Measurements from ENCODE around the gene LAMC3.
"Not testable (repeated sequence)": the region's sequence is repeated elsewhere in the genome, so short reads cannot be mapped to it uniquely, and the experiment has no call there.

Gene LAMC3

DNA sequence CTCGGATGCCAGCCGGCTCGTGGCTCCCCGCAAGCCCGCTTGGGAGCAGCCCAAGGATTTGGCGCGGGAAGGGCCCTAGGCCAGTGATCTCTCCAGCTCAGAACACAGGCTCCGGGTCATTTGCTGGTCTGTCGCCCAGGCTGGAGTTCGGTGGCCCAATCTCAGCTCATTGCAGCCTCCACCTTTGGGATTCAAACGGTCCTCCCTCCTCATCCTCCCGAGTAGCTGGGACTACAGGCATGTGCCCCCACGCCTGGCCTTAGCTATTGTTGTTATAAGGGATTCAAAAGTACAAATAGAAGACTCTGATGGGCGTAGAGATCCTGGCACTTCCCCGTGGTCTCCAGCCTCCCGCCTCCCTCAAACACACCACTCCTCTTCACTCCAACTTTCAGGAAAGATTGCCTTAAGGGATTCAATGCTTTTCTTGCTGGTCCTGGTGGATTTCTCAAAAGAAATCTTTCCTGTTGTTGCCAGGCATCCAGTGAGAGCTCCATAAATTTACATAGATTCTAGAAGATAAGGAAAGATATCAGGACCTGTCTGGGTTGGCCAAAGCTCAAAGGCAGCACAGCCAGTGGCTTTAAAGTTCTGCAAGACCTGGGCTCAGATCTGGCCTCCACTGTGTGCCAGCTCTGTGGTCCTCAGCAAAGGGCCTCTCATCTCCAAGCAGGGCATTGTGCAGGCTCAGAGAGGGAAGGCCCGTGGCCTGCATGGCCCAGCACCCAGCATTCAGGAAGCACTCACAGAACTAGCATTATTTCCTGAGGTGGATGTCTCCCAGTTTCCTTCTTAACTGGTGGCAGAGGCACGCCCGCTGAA, 88.4 kb downstream of the LAMC3 start:
- DNase-seq (ENCODE audit: low spot score) = no peak

DNA sequence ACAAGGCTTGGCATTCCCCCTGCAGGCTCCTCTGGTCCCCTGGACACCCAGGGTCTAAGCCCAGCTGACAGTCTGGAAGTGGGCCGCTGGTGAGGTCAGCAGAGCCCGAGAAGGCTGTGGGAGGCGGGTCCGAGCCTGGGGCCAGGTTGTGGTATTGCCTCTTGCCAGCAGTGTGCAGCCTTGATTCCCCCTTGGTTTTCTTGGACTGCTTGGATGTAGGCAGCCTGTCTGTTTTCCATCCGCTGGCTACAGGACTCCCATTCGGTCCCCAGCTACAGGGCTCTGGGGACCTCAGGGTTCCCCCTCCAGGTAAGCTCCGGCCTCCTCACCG, 88.9 kb downstream of the LAMC3 start:
- no peak for DNase-seq (ENCODE audit: low spot score)

DNA sequence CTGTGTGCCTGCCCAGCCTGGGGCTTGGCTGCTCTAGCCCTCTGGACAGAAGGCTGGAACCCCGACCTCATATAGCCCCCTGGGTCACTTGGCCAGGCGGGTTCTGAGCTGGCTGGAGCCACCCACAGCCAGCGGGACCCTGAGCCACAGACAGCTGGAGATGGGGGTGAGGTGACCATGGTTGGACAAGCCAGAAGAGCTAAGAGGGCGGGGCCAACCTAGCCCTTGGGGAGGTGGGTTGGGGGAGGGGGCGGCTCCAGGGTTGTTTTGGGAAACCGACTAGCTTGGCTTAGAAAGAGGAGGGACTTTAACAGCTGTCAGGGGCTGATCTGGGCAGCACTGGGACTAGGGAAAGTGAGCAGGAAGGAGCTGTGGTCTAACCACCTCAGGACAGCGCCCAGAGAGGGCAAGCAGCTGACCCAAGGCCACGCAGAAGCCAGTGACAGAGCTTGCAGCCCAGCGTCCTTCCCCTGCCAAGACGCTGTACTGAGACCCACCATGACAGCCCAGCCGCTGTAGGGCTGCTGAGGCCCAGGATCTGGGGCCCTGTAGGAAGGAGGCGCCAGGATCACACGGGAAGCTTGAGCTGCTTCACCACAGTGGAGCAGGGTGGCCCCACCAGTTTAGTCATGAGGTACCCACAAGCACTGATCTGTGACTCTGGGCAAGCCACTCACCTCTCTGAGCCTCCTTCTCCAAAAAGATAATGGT, 89.6 kb downstream of the LAMC3 start:
- DNase-seq (ENCODE audit: low spot score) = no peak

DNA sequence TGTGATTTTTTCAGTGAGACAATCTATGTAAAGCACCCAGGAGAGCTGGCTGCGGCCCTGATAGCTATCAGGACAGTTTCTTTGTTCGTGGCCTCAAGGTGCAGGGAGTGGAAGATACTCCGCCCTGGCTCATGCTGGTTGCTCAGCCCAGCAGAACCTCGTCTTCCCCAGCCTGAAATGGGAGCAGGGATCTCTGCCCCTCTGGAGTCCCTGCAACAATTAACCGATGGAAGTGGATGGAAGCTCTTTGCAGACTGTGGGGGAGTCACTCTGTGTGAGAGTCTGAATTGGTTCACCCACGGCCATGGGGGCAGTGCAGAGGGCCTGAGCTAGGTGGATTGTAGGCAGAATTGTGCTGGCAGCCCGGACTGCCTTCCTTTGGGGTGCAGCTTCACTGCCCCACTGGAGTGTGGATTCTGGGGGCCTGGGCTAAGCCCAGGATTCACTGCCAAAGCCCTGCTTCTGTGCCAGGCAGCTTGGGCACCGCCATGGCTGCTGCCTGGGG, 90.2 kb downstream of the LAMC3 start:
- no peak for DNase-seq (ENCODE audit: low spot score)

DNA sequence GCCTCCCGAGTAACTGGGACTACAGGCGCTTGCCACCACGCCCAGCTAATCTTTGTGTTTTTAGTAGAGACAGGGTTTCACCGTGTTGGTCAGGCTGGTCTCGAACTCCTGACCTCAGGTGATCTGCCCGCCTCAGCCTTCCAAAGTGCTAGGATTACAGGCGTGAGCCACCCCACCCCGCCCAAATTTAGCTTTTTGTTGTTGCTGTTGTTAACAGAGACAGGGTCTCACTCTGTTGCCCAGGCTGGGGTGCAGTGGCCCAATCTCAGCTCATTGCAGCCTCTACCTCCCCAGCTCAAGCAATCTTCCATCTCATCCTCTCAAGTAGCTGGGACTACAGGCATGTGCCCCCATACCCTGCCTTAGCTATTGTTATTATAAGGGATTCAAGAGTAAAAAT, 90.9 kb downstream of the LAMC3 start:
- DNase-seq (ENCODE audit: low spot score) = not testable (repeated sequence)

DNA sequence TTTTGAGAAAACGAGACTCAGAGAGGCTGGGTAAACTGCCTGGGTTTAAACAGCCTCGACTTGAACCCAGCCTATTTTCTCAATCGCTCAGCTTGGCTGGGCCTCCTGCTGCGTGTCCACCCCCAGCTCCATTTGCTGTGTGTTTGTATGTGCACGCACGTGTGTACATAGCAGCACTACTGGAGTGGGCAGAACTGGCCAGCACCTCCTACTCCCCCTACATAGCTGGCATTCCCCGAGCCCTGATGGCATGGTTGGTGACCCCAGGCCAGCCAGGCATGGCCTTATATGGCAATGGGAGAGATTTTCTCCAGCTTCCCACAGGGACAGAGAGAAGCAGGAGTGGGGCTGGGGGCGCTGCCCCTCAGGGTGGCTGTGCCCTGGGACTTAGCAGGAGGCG, 91.5 kb downstream of the LAMC3 start:
- no peak for DNase-seq (ENCODE audit: low spot score)

DNA sequence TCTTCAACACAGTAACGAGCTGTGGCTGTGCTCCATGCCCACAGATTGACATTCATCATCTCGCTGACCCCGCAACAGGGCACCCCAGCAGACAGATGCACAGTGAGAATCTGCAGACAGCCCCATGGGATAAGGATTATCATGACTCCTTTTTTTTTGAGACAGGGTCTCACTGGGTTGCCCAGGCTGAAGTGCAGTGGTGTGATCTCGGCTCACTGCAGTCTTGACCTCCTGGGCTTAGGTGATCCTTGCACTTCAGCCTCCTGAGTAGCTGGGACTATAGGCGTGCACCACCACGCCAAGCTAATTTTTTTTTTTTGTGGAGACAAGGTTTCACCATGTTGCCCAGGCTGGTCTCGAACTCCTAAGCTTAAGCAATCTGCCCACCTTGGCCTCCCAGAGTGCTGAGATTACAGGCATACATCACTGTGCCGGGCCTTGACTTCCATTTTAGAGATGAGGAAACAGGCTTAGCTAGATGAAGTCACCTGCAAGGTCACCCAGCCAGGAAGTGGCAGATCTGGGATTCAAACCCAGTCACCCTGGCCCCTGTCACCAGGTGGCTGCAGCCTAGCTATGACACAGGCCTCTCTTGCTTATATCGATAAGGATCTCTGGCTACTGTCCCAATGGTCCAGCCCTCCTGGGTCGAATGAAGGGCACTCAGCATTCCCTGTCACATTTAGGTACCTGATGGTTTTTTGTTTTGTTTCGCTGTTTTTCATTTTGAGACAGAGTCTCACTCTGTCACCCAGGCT, 92.4 kb downstream of the LAMC3 start:
- no peak for DNase-seq (ENCODE audit: low spot score)

DNA sequence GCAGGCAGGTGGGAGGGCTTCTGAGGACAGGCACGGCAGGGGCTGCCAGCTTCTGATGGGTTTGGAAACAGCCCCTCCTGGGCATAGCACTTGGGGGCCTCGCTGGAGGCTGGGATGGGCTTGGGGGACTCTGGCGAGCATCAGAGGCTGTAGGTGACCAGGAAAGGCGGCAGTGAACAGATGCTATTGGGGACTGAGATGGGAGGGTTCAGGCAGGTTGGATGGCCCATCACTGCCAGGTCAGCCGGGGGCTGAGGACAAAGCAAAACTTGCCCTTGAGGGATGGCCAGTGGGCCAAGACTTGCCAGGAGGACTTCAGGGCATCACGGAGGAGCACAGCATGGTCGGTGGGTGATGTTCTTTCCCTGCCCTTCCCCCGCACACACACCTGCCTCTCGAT, 94.0 kb downstream of the LAMC3 start:
- DNase-seq (ENCODE audit: low spot score) = no peak

DNA sequence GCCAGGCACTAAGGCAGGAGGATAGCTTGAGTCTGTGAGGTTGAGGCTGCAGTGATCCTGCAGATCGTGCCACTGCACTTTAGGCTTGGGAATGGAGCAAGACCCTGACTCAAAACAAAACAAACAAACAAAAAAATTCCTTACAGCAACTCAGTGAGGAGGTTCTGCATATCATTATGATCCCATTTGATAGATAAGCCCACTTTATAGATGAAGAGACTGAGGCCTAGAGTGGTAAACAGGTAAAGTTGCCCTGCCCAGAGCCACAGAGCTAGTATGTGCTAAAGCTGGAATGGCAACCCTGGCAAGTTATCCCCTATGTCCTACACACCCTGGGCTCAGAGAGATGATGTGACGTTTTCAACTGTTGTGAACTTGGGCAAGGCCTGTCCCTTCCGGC, 94.6 kb downstream of the LAMC3 start:
- no peak for DNase-seq (ENCODE audit: low spot score)

DNA sequence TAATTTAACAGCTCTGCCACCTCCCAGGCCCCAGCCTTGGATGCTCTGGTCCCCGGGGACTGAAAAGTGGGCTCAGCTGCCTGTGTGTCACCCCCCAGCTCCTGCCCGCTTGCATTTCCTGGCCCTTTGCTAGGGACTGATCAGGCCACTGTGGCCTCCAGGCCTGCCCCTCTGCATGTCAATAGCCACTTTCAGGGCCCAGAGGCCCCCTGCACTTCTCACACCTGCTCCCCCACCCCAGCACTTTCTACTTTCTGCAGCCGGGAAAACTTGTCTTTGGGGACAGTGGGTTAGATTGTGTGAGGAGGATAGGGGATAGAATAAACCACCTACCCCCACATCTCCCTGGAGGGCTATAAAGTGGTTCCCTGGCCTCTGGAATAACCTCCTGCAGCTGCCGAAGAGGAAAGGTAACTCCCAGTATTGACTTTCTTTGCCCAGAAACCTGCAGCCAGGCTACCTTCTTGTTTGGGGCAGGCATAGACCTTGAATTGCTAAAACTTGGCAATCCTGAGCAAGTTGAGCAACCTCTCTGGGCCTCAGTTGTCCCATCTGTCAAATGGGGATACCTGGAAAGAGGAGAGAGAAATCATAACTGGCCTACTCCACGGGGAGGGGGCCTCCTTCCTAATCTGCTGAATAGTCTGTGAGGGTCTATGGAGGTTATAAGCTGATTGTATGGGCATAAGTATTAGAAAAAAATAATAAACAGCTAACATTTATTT, 95.2 kb downstream of the LAMC3 start:
- DNase-seq (ENCODE audit: low spot score) = no peak

DNA sequence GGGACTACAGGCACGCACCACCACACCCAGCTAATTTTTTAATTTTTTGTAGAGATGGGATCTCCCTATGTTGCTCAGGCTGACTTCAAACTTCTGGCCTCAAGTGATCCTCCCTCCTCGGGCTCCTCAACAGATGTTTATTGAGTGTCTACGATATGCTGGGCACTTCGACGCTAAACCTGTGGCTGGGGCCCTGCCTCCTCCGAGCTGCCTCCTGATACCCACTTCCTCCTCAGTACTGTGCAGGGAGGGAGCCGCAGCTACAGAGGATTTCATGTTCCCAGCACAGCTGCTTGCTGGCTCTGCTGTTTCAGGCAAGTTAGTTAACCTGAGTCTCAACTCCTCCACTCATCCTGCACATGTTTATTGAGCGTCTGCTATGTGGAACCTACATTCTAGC, 97.0 kb downstream of the LAMC3 start:
- no peak for DNase-seq (ENCODE audit: low spot score)

DNA sequence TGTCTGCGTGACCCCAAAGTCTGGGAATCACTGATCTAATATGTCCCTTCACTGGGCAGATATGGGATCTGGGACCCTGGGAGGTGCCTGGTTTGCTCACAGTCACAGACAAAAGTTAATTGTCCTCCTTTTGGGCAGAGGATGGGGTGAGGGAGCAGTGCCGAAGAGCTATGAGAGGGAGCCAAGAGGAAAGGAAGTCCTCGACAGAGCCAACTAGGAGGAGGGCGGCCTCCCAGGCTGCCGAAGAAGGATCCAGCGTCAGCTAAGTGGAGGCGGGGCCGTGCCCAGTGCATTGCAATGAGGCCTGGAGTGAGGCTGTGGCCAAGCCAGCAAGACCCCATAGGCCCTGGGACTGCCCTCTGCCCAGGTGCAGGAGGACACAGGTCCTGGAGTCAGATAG, 98.8 kb downstream of the LAMC3 start:
- DNase-seq (ENCODE audit: low spot score) = no peak

DNA sequence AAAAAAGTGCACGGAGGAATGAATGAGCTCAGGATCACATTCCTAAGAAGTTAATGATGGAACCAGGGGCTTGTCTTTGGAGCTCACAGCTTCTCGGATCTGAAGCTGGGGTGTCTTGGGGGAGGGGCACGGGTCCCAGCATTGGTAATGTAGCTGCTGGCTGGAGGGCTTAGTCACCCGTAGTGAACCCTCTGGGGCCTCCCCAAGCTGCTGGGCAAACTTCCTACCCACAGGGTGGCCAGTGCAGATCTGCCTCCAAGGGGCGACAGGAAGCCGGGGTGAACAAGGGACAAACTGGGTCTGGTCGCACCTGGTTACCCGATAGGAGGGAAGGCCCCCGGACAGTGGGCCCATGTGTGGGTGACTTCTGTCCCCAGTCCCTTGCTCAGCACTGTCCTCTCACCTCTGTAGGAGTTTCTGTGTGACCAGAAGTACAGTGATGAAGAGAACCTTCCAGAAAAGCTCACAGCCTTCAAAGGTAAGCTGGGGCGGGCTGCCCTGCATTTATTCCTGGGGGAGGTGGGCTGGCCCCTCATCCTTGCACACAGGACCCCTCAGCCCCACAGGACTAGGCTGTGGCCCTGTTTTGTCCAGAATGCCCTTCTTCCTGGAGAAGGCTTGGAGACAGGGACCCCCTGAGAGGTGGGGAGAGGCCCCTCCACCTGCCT, 102.3 kb downstream of the LAMC3 start:
- no peak for DNase-seq (ENCODE audit: low spot score)

DNA sequence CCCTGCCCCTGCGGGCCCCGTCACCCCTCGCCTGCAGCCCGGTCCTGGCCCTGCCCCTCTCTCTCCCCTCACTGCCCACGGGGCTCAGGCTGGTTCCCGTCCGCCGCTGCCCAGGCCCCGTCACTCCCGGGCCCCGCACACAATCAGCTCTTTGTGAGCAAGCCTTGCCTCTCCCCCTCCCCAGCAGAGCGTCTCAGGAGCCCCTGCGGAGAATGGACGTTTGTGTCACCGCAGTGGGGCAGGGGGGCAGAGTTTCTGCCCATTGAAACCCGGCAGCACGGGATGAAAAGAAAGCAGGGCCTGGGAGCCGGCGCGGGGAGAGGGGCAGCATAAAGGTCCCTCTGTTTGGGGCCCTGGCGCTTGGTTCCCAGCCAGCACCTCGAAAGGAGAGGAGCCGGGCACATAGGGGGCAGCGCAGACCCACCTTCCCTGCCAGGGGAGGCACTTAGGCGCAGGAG, 102.9 kb downstream of the LAMC3 start:
- no peak for DNase-seq (ENCODE audit: low spot score)

DNA sequence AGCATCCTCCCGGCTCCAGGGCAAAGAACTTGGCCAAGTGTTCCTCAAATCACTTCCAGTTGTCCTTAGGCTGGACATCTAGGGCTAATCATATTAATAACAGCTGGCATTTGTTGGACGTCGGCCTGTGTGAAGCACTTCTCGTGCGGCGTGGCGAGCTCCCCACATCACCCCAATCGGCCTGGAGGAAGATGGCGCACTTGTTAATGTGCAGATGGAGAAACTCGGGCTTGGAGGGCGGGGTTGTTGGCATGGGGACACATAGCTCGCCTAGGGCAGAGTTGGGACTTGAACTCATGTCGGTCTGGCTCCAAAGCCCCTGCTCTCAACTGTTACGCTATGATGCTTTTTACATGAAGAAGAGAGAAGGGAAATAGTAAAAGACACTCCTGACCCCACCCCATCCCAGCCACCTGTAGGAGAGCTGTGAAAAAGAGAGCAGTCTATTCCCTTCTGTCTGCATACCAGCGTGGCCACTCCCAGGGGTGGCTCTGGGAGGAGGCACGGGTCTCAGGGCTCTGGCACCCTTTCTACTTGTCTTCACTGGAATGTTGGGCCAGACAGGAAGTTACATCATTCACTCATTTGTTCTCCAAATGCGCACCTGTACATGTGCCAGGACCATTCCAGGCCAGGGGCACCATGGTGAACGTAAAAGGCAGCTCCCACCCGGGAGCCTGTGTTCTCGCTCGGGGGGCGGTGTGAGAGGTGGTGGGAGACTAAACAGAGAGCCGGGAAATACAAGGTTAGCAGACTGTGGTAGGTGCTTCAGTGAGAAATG, 103.6 kb downstream of the LAMC3 start:
- DNase-seq (ENCODE audit: low spot score) = no peak

DNA sequence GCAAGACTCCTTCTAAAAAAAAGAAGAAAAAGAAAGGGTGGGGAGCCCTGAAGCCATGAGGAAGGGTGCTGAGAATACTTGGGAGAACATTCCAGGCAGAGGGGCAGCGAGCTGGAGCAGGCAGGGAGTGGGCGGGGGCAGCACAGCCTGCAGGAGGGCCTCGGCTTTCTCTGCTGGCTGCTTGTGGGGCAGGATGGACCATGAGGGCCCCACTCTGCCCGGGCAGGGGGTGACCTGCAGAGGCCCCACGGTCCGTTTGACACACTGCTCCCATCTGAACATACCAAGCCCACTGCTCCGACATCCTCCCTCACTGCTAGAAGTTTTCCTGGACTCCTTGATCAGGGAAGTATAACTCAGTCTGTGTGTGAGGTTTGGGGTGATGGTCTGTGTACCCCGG, 104.7 kb downstream of the LAMC3 start:
- DNase-seq (ENCODE audit: low spot score) = no peak

DNA sequence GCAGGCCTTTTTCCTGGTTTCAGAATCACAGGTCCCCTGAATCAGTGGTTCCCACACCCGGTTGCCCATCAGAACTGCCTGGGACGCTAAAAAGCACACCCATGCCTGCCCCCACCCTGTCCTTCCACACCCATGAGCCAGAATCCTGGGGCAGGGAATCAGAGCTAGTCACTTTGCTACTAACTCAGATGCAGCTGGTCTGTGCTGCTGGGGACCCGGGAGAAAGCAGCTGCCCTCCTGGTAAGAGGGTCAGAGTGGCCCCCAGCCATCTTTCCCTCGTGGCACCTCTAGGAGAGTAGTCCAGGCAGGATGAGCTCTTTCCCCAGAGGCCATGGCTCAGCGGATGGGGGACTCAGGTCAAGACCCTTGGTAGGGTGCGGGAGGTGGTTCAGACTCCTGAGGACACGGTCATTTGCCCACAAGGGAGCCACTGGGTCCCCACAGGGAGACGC, 105.1 kb downstream of the LAMC3 start:
- DNase-seq (ENCODE audit: low spot score) = no peak

DNA sequence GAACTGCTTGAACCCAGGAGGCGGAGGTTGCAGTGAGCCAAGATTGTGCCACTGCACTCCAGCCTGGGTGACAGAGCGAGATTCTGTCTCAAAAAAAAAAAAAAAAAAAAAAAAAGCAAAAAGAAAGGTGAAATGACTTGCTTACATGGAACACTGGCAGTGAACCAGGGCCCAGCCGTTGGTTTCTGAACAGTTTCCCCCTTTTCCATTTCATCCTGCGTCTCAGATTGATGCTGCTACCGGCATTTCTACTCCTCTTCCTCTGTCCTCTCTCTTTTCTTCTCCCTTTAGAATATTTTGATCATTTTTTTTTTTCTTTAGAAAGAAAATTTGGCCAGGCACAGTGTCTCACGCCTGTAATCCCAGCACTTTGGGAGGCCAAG, 106.4 kb downstream of the LAMC3 start:
- DNase-seq (ENCODE audit: low spot score) = not testable (repeated sequence)

DNA sequence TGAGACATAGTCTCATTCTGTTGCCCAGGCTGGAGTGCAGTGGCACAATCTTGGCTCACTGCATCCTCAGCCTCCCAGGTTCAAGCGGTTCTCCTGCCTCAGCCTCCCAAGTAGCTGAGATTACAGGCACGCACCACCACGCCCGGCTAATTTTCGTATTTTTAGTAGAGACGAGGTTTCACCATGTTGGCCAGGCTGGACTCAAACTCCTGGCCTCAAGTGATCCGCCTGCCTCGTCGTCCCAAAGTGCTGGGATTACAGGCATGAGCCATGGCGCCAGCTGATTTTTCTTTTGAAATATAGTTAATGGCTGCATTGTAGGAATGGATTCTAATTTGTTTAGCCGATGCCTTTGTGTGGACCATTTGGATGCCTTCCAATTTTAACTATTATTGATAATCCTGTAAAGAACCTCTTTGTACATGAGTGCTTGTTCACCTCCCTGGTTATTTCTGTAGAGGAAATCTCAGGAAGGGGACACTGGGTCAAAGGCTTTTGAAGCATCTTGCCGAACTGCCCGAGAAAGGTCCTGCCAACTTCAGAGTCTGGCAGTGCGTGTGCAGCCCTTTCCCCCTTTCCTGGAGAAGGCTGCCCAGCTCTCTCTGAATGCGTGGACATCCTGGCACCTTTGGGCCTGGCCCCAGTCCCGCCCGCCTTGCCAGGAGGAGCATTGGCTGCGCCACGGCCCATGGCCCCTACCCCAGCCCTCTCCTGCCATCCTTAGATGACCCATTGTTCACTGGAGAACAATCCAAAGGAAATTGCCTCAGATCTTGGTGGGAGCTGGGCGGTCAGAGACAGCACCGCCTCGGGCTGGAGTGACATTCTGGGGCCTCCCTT, 107.5 kb downstream of the LAMC3 start:
- no peak for DNase-seq (ENCODE audit: low spot score)

All from CD4-positive, alpha-beta T cell treated with Interleukin-6 at 100 ng/mL for 8 hours (primary cell).